ENCODE measurements around the gene SIGLEC9.

DNA sequence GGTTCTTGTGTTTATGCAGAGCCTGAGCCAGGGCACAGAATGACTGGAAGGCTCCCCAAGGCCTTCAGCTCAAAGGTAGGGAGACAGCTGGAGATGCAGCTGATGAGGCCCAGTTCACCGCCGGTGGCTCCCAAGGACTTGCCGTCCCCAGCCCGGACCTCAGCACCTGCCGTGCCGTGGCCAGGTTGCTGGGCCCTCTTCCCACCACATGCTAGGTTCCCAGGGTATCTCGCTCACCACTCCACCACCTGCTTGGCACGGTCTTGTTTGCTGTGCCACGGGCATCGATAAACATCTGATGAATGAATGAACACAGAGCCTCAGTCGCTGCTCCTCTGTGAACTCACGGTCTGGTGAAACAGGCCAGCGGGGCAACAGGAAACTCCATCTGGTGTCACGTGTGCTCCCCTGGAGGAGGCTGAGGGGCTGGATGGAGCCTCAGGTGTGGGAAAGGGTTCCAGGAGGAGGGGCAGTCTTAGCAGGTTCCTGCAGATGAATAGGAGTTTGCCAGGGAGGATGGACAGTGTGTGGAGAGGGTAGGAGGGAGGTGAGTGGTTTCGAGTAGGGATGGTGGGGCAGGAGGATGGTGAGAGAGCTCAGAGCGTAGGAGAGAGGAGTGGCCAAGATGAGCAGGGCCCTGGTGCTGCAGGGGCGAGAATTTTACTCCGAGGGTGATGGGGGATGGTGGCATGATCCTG, 38.4 kb upstream of the SIGLEC9 start:
- no peak for TF ChIP-seq EZH2 (IDR thresholded peaks at IDR 0.05; ENCODE audit: low read length, unreplicated experiment)
- TF ChIP-seq EZH2phosphoT487 (IDR thresholded peaks at IDR 0.05; ENCODE audit: borderline replicate concordance, low read length) = no peak
- TF ChIP-seq, protein P1, sequence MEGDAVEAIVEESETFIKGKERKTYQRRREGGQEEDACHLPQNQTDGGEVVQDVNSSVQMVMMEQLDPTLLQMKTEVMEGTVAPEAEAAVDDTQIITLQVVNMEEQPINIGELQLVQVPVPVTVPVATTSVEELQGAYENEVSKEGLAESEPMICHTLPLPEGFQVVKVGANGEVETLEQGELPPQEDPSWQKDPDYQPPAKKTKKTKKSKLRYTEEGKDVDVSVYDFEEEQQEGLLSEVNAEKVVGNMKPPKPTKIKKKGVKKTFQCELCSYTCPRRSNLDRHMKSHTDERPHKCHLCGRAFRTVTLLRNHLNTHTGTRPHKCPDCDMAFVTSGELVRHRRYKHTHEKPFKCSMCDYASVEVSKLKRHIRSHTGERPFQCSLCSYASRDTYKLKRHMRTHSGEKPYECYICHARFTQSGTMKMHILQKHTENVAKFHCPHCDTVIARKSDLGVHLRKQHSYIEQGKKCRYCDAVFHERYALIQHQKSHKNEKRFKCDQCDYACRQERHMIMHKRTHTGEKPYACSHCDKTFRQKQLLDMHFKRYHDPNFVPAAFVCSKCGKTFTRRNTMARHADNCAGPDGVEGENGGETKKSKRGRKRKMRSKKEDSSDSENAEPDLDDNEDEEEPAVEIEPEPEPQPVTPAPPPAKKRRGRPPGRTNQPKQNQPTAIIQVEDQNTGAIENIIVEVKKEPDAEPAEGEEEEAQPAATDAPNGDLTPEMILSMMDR (conservative IDR thresholded peaks at IDR 0.05; ENCODE audit: low read depth, low read length) = no peak

Data from PC-3 (cell line).